Stomach (tissue), 4 donors: ENCODE measurements around the gene TFCP2L1.
"Not testable (repeated sequence)": the region's sequence is repeated elsewhere in the genome, so short reads cannot be mapped to it uniquely, and the experiment has no call there.

Experiments used
- EP300 ChIP-seq: sonication (generic); formaldehyde crosslinking; IDR thresholded peaks from one replicate; pipeline ENCODE4 v1.6.1; 2017; ENCODE audit warnings: antibody characterized with exemption
- POLR2A ChIP-seq, 4 donors: fragments of 450-650 bp; IDR thresholded peaks; one replicate each; pipeline ENCODE4 v1.6.1; 2016; ENCODE audit warnings: antibody characterized with exemption in 4 of 4, control low read depth in 2 of 4, mild to moderate bottlenecking in 1 of 4, moderate library complexity in 1 of 4

GRCh38 chr2:121269436-121269835 lies 15.6 kb downstream of the TFCP2L1 start:
- TF ChIP-seq EP300; POLR2A (IDR thresholded peaks at IDR 0.05): not testable (repeated sequence)
